Measurements from ENCODE around the gene HPCAL4. TPM values are rescaled to one million over a fixed set of nuclear protein-coding genes. Genes with fewer than 3 reads are reported as not detected.

HPCAL4 gene
- total RNA-seq, 1 donor from 2014 or later = 0.20 TPM

DNA sequence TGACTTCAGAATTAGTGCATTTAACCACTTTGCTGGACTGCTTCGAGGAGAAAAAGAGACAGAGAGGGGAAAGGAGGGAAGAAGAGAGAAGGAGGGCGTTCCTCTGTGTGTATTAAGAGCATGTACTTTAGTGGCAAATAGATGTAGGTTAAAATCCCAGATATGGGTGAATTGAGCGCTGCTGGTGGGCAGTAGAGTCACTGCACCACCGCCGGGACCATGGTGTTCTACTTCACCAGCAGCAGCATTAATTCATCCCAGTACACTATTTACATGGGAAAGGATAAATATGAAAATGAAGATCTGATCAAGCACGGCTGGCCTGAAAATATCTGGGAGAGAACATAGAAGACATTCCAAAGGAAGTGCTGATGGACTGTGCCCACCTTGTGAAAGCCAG is 26.6 kb upstream of the HPCAL4 start:
- peaks cover 74% of the 10 kb centered on the region for H3K27me3 Mint-ChIP-seq (ENCODE audit: low read depth, unreplicated experiment)
- H3K4me1 ChIP-seq (ENCODE audit: insufficient read depth, low read length) = no peaks in the 10 kb centered on the region

GRCh38 chr1:39713557-39713956 is 22.3 kb upstream of the HPCAL4 start:
- H3K4me1 Mint-ChIP-seq (ENCODE audit: low read depth, unreplicated experiment) = peaks cover 9% of the 10 kb centered on the region
- Histone ChIP-seq H3K36me3 (ENCODE audit: insufficient read depth, low read length) (no peaks in the 10 kb centered on the region), H2AFZ (ENCODE audit: low read depth, low read length) (no peak overlapping the region), H3K79me2 (ENCODE audit: insufficient read depth, low read length) (no peaks in the 10 kb centered on the region), H3K9me3 (ENCODE audit: insufficient read depth, low read depth, low read length) (no peaks in the 10 kb centered on the region), H3K27me3 (ENCODE audit: insufficient read depth, low read length) (peaks cover 38% of the 10 kb centered on the region), H3K4me2 (ENCODE audit: low read length) (no peak overlapping the region), H3K9ac (ENCODE audit: low read length) (no peak overlapping the region), H4K20me1 (ENCODE audit: insufficient read depth, low read length) (no peaks in the 10 kb centered on the region), H3K4me3 (ENCODE audit: insufficient read depth, low read depth, low read length) (no peak overlapping the region), H3K4me1 (ENCODE audit: insufficient read depth, low read length) (no peaks in the 10 kb centered on the region), H3K27ac (ENCODE audit: low read depth, low read length) (no peak overlapping the region)
- H3K9me3 Mint-ChIP-seq (ENCODE audit: unreplicated experiment) = no peaks in the 10 kb centered on the region
- no peak overlapping the region for H3K27ac Mint-ChIP-seq (ENCODE audit: unreplicated experiment)
- DNase-seq (ENCODE audit: low read depth) (no peak), FAIRE-seq (no peak)
- H3K36me3 Mint-ChIP-seq (ENCODE audit: low read depth, unreplicated experiment) = no peaks in the 10 kb centered on the region
- no peak overlapping the region for H3K4me3 Mint-ChIP-seq (ENCODE audit: unreplicated experiment)
- peaks cover 70% of the 10 kb centered on the region for H3K27me3 Mint-ChIP-seq (ENCODE audit: low read depth, unreplicated experiment)
- no peak for TF ChIP-seq EZH2 (IDR thresholded peaks at IDR 0.05; ENCODE audit: insufficient read depth, low read length)
- TF ChIP-seq, protein P1, sequence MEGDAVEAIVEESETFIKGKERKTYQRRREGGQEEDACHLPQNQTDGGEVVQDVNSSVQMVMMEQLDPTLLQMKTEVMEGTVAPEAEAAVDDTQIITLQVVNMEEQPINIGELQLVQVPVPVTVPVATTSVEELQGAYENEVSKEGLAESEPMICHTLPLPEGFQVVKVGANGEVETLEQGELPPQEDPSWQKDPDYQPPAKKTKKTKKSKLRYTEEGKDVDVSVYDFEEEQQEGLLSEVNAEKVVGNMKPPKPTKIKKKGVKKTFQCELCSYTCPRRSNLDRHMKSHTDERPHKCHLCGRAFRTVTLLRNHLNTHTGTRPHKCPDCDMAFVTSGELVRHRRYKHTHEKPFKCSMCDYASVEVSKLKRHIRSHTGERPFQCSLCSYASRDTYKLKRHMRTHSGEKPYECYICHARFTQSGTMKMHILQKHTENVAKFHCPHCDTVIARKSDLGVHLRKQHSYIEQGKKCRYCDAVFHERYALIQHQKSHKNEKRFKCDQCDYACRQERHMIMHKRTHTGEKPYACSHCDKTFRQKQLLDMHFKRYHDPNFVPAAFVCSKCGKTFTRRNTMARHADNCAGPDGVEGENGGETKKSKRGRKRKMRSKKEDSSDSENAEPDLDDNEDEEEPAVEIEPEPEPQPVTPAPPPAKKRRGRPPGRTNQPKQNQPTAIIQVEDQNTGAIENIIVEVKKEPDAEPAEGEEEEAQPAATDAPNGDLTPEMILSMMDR (IDR thresholded peaks at IDR 0.05; ENCODE audit: insufficient read depth, low read depth, low read length) = no peak

More for the DNA sequence above, 26.6 kb upstream of the HPCAL4 start:
- Histone ChIP-seq H3K9me3 (ENCODE audit: insufficient read depth, low read depth, low read length) (no peaks in the 10 kb centered on the region), H3K4me2 (ENCODE audit: low read length) (no peak overlapping the region), H3K9ac (ENCODE audit: low read length) (no peak overlapping the region), H3K4me3 (ENCODE audit: insufficient read depth, low read depth, low read length) (no peak overlapping the region), H4K20me1 (ENCODE audit: insufficient read depth, low read length) (no peaks in the 10 kb centered on the region), H3K27me3 (ENCODE audit: insufficient read depth, low read length) (peaks cover 44% of the 10 kb centered on the region), H3K36me3 (ENCODE audit: insufficient read depth, low read length) (no peaks in the 10 kb centered on the region), H3K79me2 (ENCODE audit: insufficient read depth, low read length) (no peaks in the 10 kb centered on the region), H2AFZ (ENCODE audit: low read depth, low read length) (no peak overlapping the region), H3K27ac (ENCODE audit: low read depth, low read length) (no peak overlapping the region)
- H3K9me3 Mint-ChIP-seq (ENCODE audit: unreplicated experiment) = no peaks in the 10 kb centered on the region
- no peak overlapping the region for H3K27ac Mint-ChIP-seq (ENCODE audit: unreplicated experiment)
- DNase-seq (ENCODE audit: low read depth) (no peak), FAIRE-seq (no peak)
- H3K36me3 Mint-ChIP-seq (ENCODE audit: low read depth, unreplicated experiment) = no peaks in the 10 kb centered on the region
- TF ChIP-seq EZH2 (IDR thresholded peaks at IDR 0.05; ENCODE audit: insufficient read depth, low read length) = no peak
- TF ChIP-seq, protein P1 (IDR thresholded peaks at IDR 0.05; ENCODE audit: insufficient read depth, low read depth, low read length) = no peak
- H3K4me3 Mint-ChIP-seq (ENCODE audit: unreplicated experiment) = no peak overlapping the region
- no peaks in the 10 kb centered on the region for H3K4me1 Mint-ChIP-seq (ENCODE audit: low read depth, unreplicated experiment)

DNA sequence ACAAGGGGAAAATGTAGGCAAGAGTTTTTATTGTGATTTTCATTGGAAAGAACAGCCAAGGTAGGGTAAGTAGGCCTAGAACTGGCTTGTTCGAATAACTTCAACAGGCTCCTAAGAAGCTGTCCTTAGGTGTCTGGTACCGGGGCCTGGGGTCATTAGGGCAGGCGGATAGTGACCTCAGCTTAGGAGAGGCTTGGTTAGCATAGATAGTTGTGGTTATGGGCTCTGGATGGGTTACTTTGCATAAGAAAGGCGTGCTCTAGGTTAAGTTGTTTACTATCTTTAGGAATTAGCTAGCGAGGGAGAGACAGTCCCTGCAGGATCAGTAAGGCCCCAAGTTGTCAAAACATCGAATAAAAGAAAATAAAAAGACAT is 20.7 kb upstream of the HPCAL4 start:
- peaks cover 28% of the 10 kb centered on the region for H3K27me3 ChIP-seq (ENCODE audit: insufficient read depth, low read length)
- H3K27ac ChIP-seq (ENCODE audit: low read depth, low read length) = no peak overlapping the region
- Mint-ChIP-seq H3K9me3 (ENCODE audit: unreplicated experiment) (no peaks in the 10 kb centered on the region), H3K27me3 (ENCODE audit: low read depth, unreplicated experiment) (peaks cover 64% of the 10 kb centered on the region), H3K27ac (ENCODE audit: unreplicated experiment) (no peak overlapping the region), H3K36me3 (ENCODE audit: low read depth, unreplicated experiment) (no peaks in the 10 kb centered on the region), H3K4me1 (ENCODE audit: low read depth, unreplicated experiment) (peaks cover 9% of the 10 kb centered on the region), H3K4me3 (ENCODE audit: unreplicated experiment) (no peak overlapping the region)
- no peak overlapping the region for H3K4me3 ChIP-seq (ENCODE audit: insufficient read depth, low read depth, low read length)
- H3K9ac ChIP-seq (ENCODE audit: low read length) = no peak overlapping the region
- FAIRE-seq (no peak), DNase-seq (ENCODE audit: low read depth) (no peak)
- no peaks in the 10 kb centered on the region for H3K36me3 ChIP-seq (ENCODE audit: insufficient read depth, low read length)
- no peaks in the 10 kb centered on the region for H3K4me1 ChIP-seq (ENCODE audit: insufficient read depth, low read length)
- no peak overlapping the region for H2AFZ ChIP-seq (ENCODE audit: low read depth, low read length)
- no peaks in the 10 kb centered on the region for H3K9me3 ChIP-seq (ENCODE audit: insufficient read depth, low read depth, low read length)
- no peak overlapping the region for H3K4me2 ChIP-seq (ENCODE audit: low read length)
- H4K20me1 ChIP-seq (ENCODE audit: insufficient read depth, low read length) = no peaks in the 10 kb centered on the region
- H3K79me2 ChIP-seq (ENCODE audit: insufficient read depth, low read length) = no peaks in the 10 kb centered on the region
- TF ChIP-seq EZH2 (IDR thresholded peaks at IDR 0.05; ENCODE audit: insufficient read depth, low read length) = no peak
- TF ChIP-seq, protein P1 (IDR thresholded peaks at IDR 0.05; ENCODE audit: insufficient read depth, low read depth, low read length) = no peak

Data from astrocyte (in vitro differentiated cells and primary cell).